Measurements from ENCODE around the gene TMEM229A. TPM values are rescaled to one million over a fixed set of nuclear protein-coding genes. Genes with fewer than 3 reads are reported as not detected.

TMEM229A gene
- total RNA-seq, 1 donor from 2014 or later = 0.26 TPM

GRCh38 chr7:124059375-124059774 lies 26.5 kb upstream of the TMEM229A start:
- Mint-ChIP-seq H3K4me3 (ENCODE audit: unreplicated experiment) (no peak overlapping the region), H3K27ac (ENCODE audit: unreplicated experiment) (no peak overlapping the region), H3K36me3 (ENCODE audit: low read depth, unreplicated experiment) (no peaks in the 10 kb centered on the region), H3K27me3 (ENCODE audit: unreplicated experiment) (no peaks in the 10 kb centered on the region), H3K4me1 (ENCODE audit: unreplicated experiment) (no peaks in the 10 kb centered on the region), H3K9me3 (ENCODE audit: unreplicated experiment) (no peaks in the 10 kb centered on the region)
- TF ChIP-seq, protein P1, sequence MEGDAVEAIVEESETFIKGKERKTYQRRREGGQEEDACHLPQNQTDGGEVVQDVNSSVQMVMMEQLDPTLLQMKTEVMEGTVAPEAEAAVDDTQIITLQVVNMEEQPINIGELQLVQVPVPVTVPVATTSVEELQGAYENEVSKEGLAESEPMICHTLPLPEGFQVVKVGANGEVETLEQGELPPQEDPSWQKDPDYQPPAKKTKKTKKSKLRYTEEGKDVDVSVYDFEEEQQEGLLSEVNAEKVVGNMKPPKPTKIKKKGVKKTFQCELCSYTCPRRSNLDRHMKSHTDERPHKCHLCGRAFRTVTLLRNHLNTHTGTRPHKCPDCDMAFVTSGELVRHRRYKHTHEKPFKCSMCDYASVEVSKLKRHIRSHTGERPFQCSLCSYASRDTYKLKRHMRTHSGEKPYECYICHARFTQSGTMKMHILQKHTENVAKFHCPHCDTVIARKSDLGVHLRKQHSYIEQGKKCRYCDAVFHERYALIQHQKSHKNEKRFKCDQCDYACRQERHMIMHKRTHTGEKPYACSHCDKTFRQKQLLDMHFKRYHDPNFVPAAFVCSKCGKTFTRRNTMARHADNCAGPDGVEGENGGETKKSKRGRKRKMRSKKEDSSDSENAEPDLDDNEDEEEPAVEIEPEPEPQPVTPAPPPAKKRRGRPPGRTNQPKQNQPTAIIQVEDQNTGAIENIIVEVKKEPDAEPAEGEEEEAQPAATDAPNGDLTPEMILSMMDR (IDR thresholded peaks at IDR 0.05; ENCODE audit: unreplicated experiment) = no peak
- no peak for DNase-seq (ENCODE audit: low spot score)

DNA sequence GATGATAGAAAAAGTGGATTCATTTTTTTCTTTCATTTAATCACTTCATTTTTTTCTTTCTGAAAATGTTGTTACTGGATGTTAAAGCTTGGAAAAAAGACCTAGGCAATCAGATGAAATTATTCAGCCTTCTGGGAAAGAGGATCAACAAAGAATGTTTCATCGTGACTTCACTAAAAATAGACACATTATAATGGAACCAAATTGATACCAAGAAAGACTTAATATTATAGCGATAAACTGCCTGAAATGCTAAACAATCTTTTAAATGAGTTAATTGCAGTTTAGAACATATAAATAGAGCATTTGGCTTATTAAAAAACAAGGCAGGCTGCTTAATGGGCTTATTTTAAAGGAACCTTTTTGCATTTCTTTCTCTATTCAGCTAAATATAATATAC lies 25.6 kb upstream of the TMEM229A start:
- Mint-ChIP-seq H3K27me3 (ENCODE audit: unreplicated experiment) (no peaks in the 10 kb centered on the region), H3K4me1 (ENCODE audit: unreplicated experiment) (no peaks in the 10 kb centered on the region), H3K9me3 (ENCODE audit: unreplicated experiment) (no peaks in the 10 kb centered on the region), H3K27ac (ENCODE audit: unreplicated experiment) (no peak overlapping the region), H3K36me3 (ENCODE audit: low read depth, unreplicated experiment) (no peaks in the 10 kb centered on the region), H3K4me3 (ENCODE audit: unreplicated experiment) (no peak overlapping the region)
- TF ChIP-seq, protein P1 (IDR thresholded peaks at IDR 0.05; ENCODE audit: unreplicated experiment) = no peak
- DNase-seq (ENCODE audit: low spot score) = no peak

DNA sequence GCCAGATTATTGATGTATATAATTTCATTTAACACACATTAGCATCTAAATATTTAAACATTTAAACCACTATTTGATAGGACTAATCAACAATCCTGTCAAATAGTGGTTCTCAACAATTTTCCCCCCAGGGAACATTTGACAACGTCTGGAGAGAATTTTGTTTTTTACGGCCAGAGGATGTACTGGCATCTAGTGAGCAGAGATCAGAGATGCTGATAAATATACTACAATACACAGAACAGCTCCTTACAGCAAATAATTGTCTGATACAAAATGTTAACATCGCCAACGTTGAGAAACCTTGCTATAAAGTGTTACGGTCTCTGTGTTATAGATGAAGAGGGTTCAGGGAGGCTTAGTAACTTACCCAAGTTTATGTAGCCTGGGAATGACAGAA lies 25.0 kb upstream of the TMEM229A start:
- H3K9me3 Mint-ChIP-seq (ENCODE audit: unreplicated experiment) = no peaks in the 10 kb centered on the region
- H3K36me3 Mint-ChIP-seq (ENCODE audit: low read depth, unreplicated experiment) = no peaks in the 10 kb centered on the region
- no peak overlapping the region for H3K27ac Mint-ChIP-seq (ENCODE audit: unreplicated experiment)
- H3K4me3 Mint-ChIP-seq (ENCODE audit: unreplicated experiment) = no peak overlapping the region
- H3K27me3 Mint-ChIP-seq (ENCODE audit: unreplicated experiment) = no peaks in the 10 kb centered on the region
- no peaks in the 10 kb centered on the region for H3K4me1 Mint-ChIP-seq (ENCODE audit: unreplicated experiment)
- TF ChIP-seq, protein P1 (IDR thresholded peaks at IDR 0.05; ENCODE audit: unreplicated experiment) = no peak
- DNase-seq (ENCODE audit: low spot score) = no peak

GRCh38 chr7:124056234-124056633 lies 23.4 kb upstream of the TMEM229A start:
- H3K4me1 Mint-ChIP-seq (ENCODE audit: unreplicated experiment) = no peaks in the 10 kb centered on the region
- DNase-seq (ENCODE audit: low spot score) = no peak
- no peaks in the 10 kb centered on the region for H3K36me3 Mint-ChIP-seq (ENCODE audit: low read depth, unreplicated experiment)
- TF ChIP-seq, protein P1 (IDR thresholded peaks at IDR 0.05; ENCODE audit: unreplicated experiment) = no peak
- H3K27ac Mint-ChIP-seq (ENCODE audit: unreplicated experiment) = no peak overlapping the region
- no peak overlapping the region for H3K4me3 Mint-ChIP-seq (ENCODE audit: unreplicated experiment)
- H3K27me3 Mint-ChIP-seq (ENCODE audit: unreplicated experiment) = no peaks in the 10 kb centered on the region
- no peaks in the 10 kb centered on the region for H3K9me3 Mint-ChIP-seq (ENCODE audit: unreplicated experiment)

- Mint-ChIP-seq H3K27ac (ENCODE audit: unreplicated experiment) (no peak overlapping the region), H3K4me1 (ENCODE audit: unreplicated experiment) (no peaks in the 10 kb centered on the region), H3K36me3 (ENCODE audit: low read depth, unreplicated experiment) (no peaks in the 10 kb centered on the region), H3K9me3 (ENCODE audit: unreplicated experiment) (no peaks in the 10 kb centered on the region), H3K27me3 (ENCODE audit: unreplicated experiment) (peaks cover 2% of the 10 kb centered on the region), H3K4me3 (ENCODE audit: unreplicated experiment) (no peak overlapping the region)
- TF ChIP-seq, protein P1 (IDR thresholded peaks at IDR 0.05; ENCODE audit: unreplicated experiment) = no peak
- DNase-seq (ENCODE audit: low spot score) = no peak
These were observed 19.0 kb upstream of the TMEM229A start for GRCh38 chr7:124051681-124052377.
